OCI-LY1 (cell line): ENCODE results near the gene DKK3.

Source experiments
- CTCF ChIP-seq: fragments of 200-600 bp; sonication (generic), shearing (Covaris generic); IDR thresholded peaks from 2 replicates; pipeline ENCODE4 v1.5.1; 2017; ENCODE audit warnings: mild to moderate bottlenecking, antibody characterized with exemption, low read length, moderate library complexity, mixed read lengths
- EZH2 ChIP-seq: fragments of 200-600 bp; sonication (generic), shearing (Covaris generic); IDR thresholded peaks from 2 replicates; pipeline ENCODE4 v1.8.0; 2017; ENCODE audit warnings: borderline replicate concordance, mixed run types, mild to moderate bottlenecking, antibody characterized with exemption, low read length, moderate library complexity, mixed read lengths

- TF ChIP-seq CTCF (no peak), EZH2 (no peak)
Measured at GRCh38 chr11:12005061-12005460, 3.4 kb downstream of the DKK3 start.
